Vagina (tissue), 2 donors: ENCODE data around the gene PITX2. TPM values are rescaled to one million over a fixed set of nuclear protein-coding genes. Genes with fewer than 3 reads are reported as not detected.

Source experiments
- DNase-seq, 2 donors: peaks; one replicate each; pipeline ENCODE4 v3.0.0-alpha.2; 2017; ENCODE audit errors: extremely low spot score in 2 of 2
- H3K27ac ChIP-seq: fragments of 200-600 bp; sonication (generic); one replicate; pipeline ENCODE4 v1.5.1; 2019
- H3K27me3 ChIP-seq: fragments of 200-600 bp; sonication (generic); one replicate; pipeline ENCODE4 v1.5.1; 2019
- H3K36me3 ChIP-seq, 2 donors: fragments of 200-600 bp; sonication (generic); one replicate each; pipeline ENCODE4 v1.5.1; 2017 to 2019
- H3K4me1 ChIP-seq: fragments of 200-600 bp; sonication (generic); one replicate; pipeline ENCODE4 v1.5.1; 2019
- H3K4me3 ChIP-seq, 2 donors: fragments of 200-600 bp; sonication (generic); 1 replicate in 1 of 2; 2 replicates in 1 of 2; pipeline ENCODE4 v1.5.1; 2016 to 2019
- H3K9me3 ChIP-seq: fragments of 200-600 bp; sonication (generic); one replicate; pipeline ENCODE4 v1.5.1; 2019
- POLR2A ChIP-seq, 2 donors: fragments of 450-650 bp; IDR thresholded peaks; one replicate each; pipeline ENCODE4 v1.6.1; 2017; ENCODE audit warnings: antibody characterized with exemption in 2 of 2, mild to moderate bottlenecking in 2 of 2, moderate library complexity in 2 of 2
- POLR2AphosphoS5 ChIP-seq, 2 donors: sonication (generic); formaldehyde crosslinking; IDR thresholded peaks; one replicate each; pipeline ENCODE4 v1.9.0; 2017; ENCODE audit warnings: antibody characterized with exemption in 2 of 2, mild to moderate bottlenecking in 2 of 2, low read depth in 1 of 2; ENCODE audit not compliant: insufficient read depth in 1 of 2
- intact Hi-C: fragments of 100-400 bp; cut with DNase I; formaldehyde crosslinking; loops from one replicate; pipeline ENCODE4 v1.15.1; 2023
- total RNA-seq: library from RNA; depleted of rRNA; stranded (reverse); fragments of >200 nt; gene quantifications from one replicate; pipeline ENCODE4 v1.2.3, GENCODE V29; 2016
- TF ChIP-seq, protein P1 (sequence below), 3 experiments: fragments of 450-650 bp in 2 of 3; fragments of 200-600 bp in 1 of 3; sonication (generic) in 1 of 3; IDR thresholded peaks; one replicate each; pipeline ENCODE4 v1.5.1; 2017 to 2019; ENCODE audit warnings: antibody characterized with exemption in 3 of 3, mild to moderate bottlenecking in 2 of 3, moderate library complexity in 2 of 3

Gene PITX2
- total RNA-seq, 1 donor from 2014 or later: 6.6 TPM

DNA sequence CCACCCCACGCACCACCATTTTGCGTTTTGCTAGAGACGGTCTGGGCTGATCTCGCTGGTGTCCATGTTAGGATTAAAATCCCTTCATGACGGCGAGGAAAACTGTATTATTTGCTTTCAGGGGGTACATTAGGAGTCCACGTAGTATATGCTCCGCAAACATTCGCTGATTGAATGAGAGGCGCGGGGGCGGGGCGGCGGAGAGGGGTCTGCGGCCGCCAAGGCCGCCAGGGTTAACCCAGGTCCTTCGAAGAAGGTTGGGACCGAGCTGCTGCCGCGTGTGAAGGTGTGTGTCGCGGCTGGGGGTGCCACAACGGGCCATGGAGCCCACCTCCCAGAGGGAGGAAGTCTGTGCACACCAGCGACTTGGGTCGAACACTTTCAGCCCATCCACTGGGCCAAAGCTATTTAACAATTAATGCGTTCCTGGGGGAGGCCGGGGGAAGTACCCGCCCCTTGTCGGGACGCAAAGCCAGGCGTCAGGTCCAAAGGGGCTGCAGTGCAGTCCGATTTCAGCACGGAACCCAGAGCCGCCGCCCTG, 6.4 kb upstream of the PITX2 start:
- H3K4me3 ChIP-seq: no peak overlapping the region
- DNase-seq: no peak
- peaks cover 29% of the 10 kb centered on the region for H3K4me1 ChIP-seq
- TF ChIP-seq POLR2AphosphoS5 (IDR thresholded peaks at IDR 0.05; ENCODE audit: insufficient read depth in 1 of 2, low read depth in 1 of 2): no peak
- TF ChIP-seq, protein P1, sequence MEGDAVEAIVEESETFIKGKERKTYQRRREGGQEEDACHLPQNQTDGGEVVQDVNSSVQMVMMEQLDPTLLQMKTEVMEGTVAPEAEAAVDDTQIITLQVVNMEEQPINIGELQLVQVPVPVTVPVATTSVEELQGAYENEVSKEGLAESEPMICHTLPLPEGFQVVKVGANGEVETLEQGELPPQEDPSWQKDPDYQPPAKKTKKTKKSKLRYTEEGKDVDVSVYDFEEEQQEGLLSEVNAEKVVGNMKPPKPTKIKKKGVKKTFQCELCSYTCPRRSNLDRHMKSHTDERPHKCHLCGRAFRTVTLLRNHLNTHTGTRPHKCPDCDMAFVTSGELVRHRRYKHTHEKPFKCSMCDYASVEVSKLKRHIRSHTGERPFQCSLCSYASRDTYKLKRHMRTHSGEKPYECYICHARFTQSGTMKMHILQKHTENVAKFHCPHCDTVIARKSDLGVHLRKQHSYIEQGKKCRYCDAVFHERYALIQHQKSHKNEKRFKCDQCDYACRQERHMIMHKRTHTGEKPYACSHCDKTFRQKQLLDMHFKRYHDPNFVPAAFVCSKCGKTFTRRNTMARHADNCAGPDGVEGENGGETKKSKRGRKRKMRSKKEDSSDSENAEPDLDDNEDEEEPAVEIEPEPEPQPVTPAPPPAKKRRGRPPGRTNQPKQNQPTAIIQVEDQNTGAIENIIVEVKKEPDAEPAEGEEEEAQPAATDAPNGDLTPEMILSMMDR (IDR thresholded peaks at IDR 0.05): no peak
- no peak for TF ChIP-seq POLR2A (IDR thresholded peaks at IDR 0.05)
- no peaks in the 10 kb centered on the region for H3K36me3 ChIP-seq
- H3K27me3 ChIP-seq: peaks cover 13% of the 10 kb centered on the region
- no peak overlapping the region for H3K27ac ChIP-seq
- H3K9me3 ChIP-seq: no peaks in the 10 kb centered on the region
- intact Hi-C loops: no loop called here

DNA sequence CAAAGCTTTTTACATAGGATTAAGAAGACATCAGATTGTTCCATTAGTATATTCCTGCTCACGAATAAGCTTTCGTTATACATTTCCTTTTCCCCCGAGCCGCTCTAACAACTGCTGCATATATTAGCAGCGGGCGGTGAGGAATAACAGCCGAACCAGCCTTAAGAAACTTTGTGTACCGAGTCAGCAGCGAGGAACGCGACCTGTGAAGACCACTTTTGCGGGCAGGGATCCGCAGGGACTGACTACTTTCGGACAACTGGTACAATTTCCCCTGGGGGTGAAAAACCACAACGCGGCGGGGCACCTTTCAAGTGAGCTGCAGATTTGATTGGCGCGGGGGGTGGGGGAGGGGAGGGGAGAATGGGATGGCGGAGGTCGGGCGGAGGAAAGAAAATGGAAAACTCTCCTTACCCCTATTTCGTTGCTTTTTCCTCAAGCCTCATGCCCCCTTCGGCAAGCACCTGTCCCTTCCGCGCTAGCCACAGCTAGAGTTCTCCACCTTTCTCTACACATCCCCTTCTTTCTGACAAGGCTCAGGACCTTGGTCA, 5.9 kb upstream of the PITX2 start:
- Histone ChIP-seq H3K9me3 (no peaks in the 10 kb centered on the region), H3K36me3 (no peaks in the 10 kb centered on the region), H3K4me3 (no peak overlapping the region), H3K27ac (no peak overlapping the region), H3K4me1 (peaks cover 23% of the 10 kb centered on the region), H3K27me3 (peaks cover 7% of the 10 kb centered on the region)
- TF ChIP-seq POLR2A (IDR thresholded peaks at IDR 0.05): no peak
- TF ChIP-seq POLR2AphosphoS5 (IDR thresholded peaks at IDR 0.05; ENCODE audit: insufficient read depth in 1 of 2, low read depth in 1 of 2): no peak
- TF ChIP-seq, protein P1 (IDR thresholded peaks at IDR 0.05): no peak
- no peak for DNase-seq
- intact Hi-C loops: no loop called here

DNA sequence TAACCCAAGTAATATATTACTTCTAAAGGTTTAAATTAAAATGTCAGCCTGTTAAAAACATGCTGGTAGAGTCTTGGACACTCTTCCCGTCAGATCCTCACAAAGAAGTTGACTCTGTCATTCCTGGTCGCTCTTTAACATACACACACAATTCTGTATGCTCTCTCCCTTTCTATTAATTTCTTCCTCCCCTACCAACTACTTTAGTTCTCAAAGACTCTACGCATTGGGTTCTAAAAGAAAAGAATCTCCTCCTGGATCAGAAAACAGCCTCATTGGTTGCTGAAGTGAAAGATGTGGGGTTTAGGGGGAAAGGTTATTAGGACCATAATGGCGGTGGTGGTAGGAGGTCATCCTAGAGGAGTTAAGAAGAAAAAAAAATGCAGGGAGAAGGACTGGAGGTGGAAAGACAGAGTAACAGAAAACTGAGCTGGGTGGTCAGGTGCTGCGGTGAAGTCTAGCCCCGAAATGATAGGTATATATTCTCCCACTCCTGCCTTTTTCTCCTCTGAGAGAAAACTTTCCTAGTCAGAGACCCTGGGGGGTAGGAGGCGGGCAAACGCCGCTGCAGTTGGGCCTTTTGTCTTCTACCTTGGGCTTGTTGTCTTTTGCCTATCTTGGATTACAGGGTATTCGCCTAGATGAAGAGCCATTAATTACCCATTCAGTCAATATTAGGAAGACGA, 5.2 kb upstream of the PITX2 start:
- Histone ChIP-seq H3K27ac (no peak overlapping the region), H3K9me3 (no peaks in the 10 kb centered on the region), H3K36me3 (no peaks in the 10 kb centered on the region), H3K4me3 (no peak overlapping the region), H3K4me1 (peaks cover 24% of the 10 kb centered on the region), H3K27me3 (peaks cover 7% of the 10 kb centered on the region)
- intact Hi-C loops: no loop called here
- no peak for DNase-seq
- TF ChIP-seq, protein P1 (IDR thresholded peaks at IDR 0.05): no peak
- TF ChIP-seq POLR2A (IDR thresholded peaks at IDR 0.05) (no peak), POLR2AphosphoS5 (IDR thresholded peaks at IDR 0.05; ENCODE audit: insufficient read depth in 1 of 2, low read depth in 1 of 2) (no peak)

DNA sequence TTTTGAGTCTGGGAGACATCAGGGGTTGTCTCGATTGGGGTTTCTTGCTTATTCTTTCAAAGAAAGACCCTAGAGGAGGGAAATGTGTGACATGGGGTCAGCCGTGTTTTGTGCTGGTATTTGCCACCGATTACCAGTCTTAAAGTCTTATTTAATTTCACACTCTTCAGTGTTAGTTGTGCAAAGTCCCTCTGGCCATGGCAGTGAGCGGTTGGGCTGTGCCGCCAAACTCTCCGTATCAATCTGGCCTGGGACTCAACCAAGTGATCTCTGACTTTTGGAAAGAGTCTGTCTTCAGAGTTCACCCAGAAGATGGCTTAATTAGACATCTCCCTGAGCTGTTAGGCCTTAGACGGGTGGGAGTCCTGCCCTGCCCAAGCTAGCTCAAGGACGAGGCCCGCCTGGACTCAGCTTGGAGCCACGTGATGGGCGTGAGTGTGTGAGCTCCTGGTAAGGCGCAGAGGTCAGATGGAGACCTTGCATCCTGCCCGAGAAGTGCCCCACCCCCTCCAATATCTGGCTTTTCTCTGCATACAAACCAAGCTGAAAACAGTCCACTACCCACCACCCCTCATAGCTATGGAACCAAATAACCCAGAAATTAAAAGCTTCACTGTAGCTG, 3.8 kb upstream of the PITX2 start:
- intact Hi-C loops: no loop called here
- Histone ChIP-seq H3K9me3 (no peaks in the 10 kb centered on the region), H3K27ac (no peak overlapping the region), H3K36me3 (no peaks in the 10 kb centered on the region), H3K27me3 (peaks cover 7% of the 10 kb centered on the region), H3K4me1 (peaks cover 26% of the 10 kb centered on the region), H3K4me3 (no peak overlapping the region)
- no peak for DNase-seq
- TF ChIP-seq, protein P1 (IDR thresholded peaks at IDR 0.05): no peak
- no peak for TF ChIP-seq POLR2A (IDR thresholded peaks at IDR 0.05)
- TF ChIP-seq POLR2AphosphoS5 (IDR thresholded peaks at IDR 0.05; ENCODE audit: insufficient read depth in 1 of 2, low read depth in 1 of 2): no peak
